22Rv1 (cell line): ENCODE measurements around the gene FMR1.

Source experiments
- ZFX ChIP-seq: fragments of 450-650 bp; IDR thresholded peaks from 2 replicates; pipeline ENCODE4 v1.6.1; 2017; ENCODE audit warnings: antibody characterized with exemption, borderline replicate concordance
- TF ChIP-seq, protein P1 (sequence below): fragments of 450-650 bp; IDR thresholded peaks from 2 replicates; pipeline ENCODE4 v1.5.1; 2017; ENCODE audit warnings: mild to moderate bottlenecking

GRCh38 chrX:147908106-147908505, 3.6 kb upstream of the FMR1 start:
- TF ChIP-seq, protein P1, sequence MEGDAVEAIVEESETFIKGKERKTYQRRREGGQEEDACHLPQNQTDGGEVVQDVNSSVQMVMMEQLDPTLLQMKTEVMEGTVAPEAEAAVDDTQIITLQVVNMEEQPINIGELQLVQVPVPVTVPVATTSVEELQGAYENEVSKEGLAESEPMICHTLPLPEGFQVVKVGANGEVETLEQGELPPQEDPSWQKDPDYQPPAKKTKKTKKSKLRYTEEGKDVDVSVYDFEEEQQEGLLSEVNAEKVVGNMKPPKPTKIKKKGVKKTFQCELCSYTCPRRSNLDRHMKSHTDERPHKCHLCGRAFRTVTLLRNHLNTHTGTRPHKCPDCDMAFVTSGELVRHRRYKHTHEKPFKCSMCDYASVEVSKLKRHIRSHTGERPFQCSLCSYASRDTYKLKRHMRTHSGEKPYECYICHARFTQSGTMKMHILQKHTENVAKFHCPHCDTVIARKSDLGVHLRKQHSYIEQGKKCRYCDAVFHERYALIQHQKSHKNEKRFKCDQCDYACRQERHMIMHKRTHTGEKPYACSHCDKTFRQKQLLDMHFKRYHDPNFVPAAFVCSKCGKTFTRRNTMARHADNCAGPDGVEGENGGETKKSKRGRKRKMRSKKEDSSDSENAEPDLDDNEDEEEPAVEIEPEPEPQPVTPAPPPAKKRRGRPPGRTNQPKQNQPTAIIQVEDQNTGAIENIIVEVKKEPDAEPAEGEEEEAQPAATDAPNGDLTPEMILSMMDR, result no peak
- no peak for TF ChIP-seq ZFX
